PC-9 (cell line): ENCODE measurements around the gene KRT76.

Experiments
- CTCF ChIP-seq: fragments of 200-600 bp; sonication (generic); conservative IDR thresholded peaks from 2 replicates; pipeline ENCODE4 v1.6.1; 2017; ENCODE audit warnings: mixed run types, antibody characterized with exemption, mild to moderate bottlenecking, moderate library complexity
- EZH2 ChIP-seq: fragments of 200-600 bp; sonication (generic); IDR thresholded peaks from 2 replicates; pipeline ENCODE4 v1.8.0; 2017; ENCODE audit warnings: antibody characterized with exemption, low read depth

DNA sequence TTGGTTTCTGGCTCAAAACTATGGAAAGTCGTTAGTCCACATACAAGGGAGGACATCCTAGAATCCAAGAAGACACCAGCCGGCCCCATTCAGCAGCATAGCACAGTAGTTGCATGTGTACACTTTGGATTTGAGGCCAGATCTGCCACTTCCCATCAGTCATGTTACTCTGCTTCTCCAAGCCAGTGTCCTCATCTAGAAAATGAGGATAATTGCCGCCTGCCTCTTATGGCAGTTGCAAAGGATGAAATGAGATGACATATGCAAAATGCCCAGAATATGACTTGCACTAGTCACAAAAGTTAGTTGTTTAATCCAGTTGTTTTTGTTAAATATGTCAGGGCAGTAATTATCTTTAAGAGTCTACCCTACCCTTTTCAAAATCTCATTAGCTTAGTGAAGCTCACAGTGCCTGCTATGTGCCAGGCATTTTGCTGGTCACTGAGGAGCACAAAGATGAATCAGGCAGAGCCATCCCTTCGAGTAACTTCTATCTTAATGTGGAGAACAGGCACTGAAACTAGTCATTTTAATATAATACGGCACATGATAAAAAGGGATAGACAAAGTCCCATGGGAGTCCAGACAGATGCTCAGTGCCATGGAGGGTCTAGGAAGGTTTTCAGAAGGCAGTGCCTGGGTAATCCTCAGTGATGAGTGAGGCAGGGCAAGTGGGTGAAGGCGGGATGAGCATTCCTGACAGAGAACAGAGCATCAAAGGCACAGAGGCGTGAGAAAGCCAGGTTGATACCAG is 6.6 kb upstream of the KRT76 start:
- no peak for TF ChIP-seq CTCF
- no peak for TF ChIP-seq EZH2
